PFSK-1 (cell line): ENCODE measurements around the gene VENTX.

ENCODE experiments used
- POLR2AphosphoS5 ChIP-seq: IDR thresholded peaks from 2 replicates; pipeline ENCODE4 v1.6.1; 2012; ENCODE audit warnings: low read depth, mild to moderate bottlenecking, control low read depth, low read length, moderate library complexity
- SIN3A ChIP-seq: IDR thresholded peaks from 2 replicates; pipeline ENCODE4 v1.6.1; 2012; ENCODE audit warnings: mild to moderate bottlenecking, low read length, moderate library complexity, borderline replicate concordance; ENCODE audit not compliant: insufficient read depth
- TAF1 ChIP-seq: IDR thresholded peaks from 2 replicates; pipeline ENCODE4 v1.6.1; 2012; ENCODE audit warnings: low read length, control low read depth, borderline replicate concordance; ENCODE audit not compliant: insufficient read depth
- TF ChIP-seq, protein P1 (sequence below), 2 experiments: IDR thresholded peaks; 2 replicates each; pipeline versions ENCODE4 v1.6.1 to v1.8.0; 2011 to 2012; ENCODE audit warnings: low read depth in 2 of 2, low read length in 2 of 2, control low read depth in 1 of 2, inconsistent platforms in 1 of 2, mild to moderate bottlenecking in 1 of 2, moderate library complexity in 1 of 2; ENCODE audit not compliant: insufficient read depth in 1 of 2

DNA sequence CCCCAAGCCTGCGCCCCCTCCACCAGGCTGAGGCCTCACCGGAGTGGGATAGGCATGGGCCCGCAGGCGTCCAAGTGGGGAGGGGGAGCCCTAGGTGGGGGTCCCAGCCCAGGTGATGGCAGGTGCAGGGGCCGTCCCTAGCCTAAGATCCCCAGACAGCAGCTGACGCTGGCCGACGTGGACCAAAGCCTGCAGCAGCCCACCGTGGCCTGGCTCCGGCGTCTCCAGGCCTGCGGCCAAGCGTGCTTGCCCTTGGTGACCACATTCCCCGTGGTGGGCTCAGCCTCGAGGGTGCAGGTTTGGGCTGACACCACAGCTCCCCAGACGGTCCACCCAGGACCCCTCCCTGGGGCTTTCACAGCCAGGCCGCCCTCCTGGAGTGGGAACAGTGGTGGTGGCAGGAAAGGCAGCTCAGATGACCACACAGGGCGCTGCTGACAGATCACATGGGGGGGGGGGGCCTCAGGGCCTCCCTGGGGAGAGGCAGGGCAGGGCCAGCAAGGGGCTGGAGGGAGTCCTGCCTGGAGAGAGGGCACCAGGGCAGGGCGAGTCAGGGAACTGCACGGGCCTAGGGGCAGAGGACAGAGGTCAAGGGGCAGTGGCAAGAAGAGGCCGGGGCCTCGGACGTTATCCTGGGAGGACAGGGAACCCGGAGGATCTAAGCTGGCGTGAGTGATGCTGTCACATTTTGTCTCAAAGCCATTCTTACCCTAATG lies 39.8 kb downstream of the VENTX start:
- TF ChIP-seq, protein P1, sequence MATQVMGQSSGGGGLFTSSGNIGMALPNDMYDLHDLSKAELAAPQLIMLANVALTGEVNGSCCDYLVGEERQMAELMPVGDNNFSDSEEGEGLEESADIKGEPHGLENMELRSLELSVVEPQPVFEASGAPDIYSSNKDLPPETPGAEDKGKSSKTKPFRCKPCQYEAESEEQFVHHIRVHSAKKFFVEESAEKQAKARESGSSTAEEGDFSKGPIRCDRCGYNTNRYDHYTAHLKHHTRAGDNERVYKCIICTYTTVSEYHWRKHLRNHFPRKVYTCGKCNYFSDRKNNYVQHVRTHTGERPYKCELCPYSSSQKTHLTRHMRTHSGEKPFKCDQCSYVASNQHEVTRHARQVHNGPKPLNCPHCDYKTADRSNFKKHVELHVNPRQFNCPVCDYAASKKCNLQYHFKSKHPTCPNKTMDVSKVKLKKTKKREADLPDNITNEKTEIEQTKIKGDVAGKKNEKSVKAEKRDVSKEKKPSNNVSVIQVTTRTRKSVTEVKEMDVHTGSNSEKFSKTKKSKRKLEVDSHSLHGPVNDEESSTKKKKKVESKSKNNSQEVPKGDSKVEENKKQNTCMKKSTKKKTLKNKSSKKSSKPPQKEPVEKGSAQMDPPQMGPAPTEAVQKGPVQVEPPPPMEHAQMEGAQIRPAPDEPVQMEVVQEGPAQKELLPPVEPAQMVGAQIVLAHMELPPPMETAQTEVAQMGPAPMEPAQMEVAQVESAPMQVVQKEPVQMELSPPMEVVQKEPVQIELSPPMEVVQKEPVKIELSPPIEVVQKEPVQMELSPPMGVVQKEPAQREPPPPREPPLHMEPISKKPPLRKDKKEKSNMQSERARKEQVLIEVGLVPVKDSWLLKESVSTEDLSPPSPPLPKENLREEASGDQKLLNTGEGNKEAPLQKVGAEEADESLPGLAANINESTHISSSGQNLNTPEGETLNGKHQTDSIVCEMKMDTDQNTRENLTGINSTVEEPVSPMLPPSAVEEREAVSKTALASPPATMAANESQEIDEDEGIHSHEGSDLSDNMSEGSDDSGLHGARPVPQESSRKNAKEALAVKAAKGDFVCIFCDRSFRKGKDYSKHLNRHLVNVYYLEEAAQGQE (IDR thresholded peaks at IDR 0.05; ENCODE audit: insufficient read depth in 1 of 2, low read depth in 2 of 2, low read length in 2 of 2): no peak
- TF ChIP-seq POLR2AphosphoS5: no peak
- no peak for TF ChIP-seq SIN3A
- no peak for TF ChIP-seq TAF1
